IPS-20b (cell line): ENCODE results near the gene DCLK1.

ENCODE experiments used
- H3K27ac ChIP-seq: one replicate; pipeline ENCODE4 v1.5.1; 2013; ENCODE audit warnings: low read length
- H3K27me3 ChIP-seq: 2 replicates; pipeline ENCODE4 v1.6.1; 2013; ENCODE audit warnings: mild to moderate bottlenecking, low read length, inconsistent platforms; ENCODE audit not compliant: insufficient read depth
- H3K36me3 ChIP-seq: 2 replicates; pipeline ENCODE4 v1.6.1; 2013; ENCODE audit warnings: low read depth, mild to moderate bottlenecking, inconsistent platforms, low read length, moderate library complexity; ENCODE audit not compliant: insufficient read depth
- H3K4me1 ChIP-seq: 2 replicates; pipeline ENCODE4 v1.6.1; 2013; ENCODE audit warnings: mild to moderate bottlenecking, control low read depth, inconsistent platforms, low read length, moderate library complexity; ENCODE audit not compliant: insufficient read depth
- H3K4me3 ChIP-seq: 2 replicates; pipeline ENCODE4 v1.5.1; 2013; ENCODE audit warnings: mild to moderate bottlenecking, low read length, inconsistent platforms
- H3K9ac ChIP-seq: 2 replicates; pipeline ENCODE4 v1.6.1; 2013; ENCODE audit warnings: low read depth, mild to moderate bottlenecking, inconsistent platforms, low read length, moderate library complexity
- H3K9me3 ChIP-seq: 2 replicates; pipeline ENCODE4 v1.6.1; 2013; ENCODE audit warnings: mild to moderate bottlenecking, low read depth, low read length, inconsistent platforms; ENCODE audit not compliant: insufficient read depth

DCLK1 gene

DNA sequence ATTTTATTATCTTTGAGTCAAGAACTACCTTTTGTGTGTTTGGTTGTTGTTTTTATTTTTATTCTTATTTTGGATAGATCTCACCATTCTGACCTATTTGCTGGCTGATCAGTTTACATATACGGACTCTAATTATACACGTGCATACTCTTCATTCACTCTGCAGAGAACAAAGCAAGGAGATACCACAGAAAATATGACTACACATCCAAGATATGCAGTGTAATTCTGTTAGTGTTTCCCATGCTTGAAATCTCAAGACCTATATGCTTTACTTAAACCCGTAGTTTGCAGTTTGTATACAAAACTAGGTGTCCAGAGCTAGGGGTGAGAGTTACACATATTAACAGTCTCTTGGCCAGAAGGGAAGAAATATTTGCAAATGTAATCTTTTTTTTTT is 205.5 kb downstream of the DCLK1 start:
- no peaks in the 10 kb centered on the region for H3K9me3 ChIP-seq
- peaks cover 25% of the 10 kb centered on the region for H3K4me1 ChIP-seq
- no peaks in the 10 kb centered on the region for H3K27me3 ChIP-seq
- no peak overlapping the region for H3K4me3 ChIP-seq
- no peak overlapping the region for H3K9ac ChIP-seq
- no peak overlapping the region for H3K27ac ChIP-seq
- H3K36me3 ChIP-seq, result no peaks in the 10 kb centered on the region

DNA sequence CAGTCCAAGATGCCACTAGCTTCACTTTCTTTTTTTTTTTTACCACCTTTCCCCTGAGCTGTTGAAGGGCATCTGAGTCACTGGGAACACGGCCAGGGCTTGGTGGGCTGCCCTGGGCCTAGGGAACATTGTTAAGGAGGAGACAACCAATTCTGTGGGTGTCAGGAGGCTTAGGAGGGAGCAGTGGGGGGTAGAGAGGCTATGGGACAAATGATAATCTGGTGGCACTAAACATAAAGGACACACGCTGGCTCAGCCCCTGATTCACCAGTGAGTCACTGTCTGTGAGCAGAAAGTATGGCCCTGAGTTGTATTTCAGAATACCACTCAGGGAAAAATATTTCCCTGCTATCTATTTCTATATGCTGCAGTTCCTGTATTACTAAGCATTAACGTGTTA is 207.8 kb downstream of the DCLK1 start:
- Histone ChIP-seq H3K4me3 (no peak overlapping the region), H3K27ac (no peak overlapping the region), H3K36me3 (no peaks in the 10 kb centered on the region), H3K9ac (no peak overlapping the region), H3K27me3 (no peaks in the 10 kb centered on the region), H3K9me3 (no peaks in the 10 kb centered on the region), H3K4me1 (peaks cover 20% of the 10 kb centered on the region)

DNA sequence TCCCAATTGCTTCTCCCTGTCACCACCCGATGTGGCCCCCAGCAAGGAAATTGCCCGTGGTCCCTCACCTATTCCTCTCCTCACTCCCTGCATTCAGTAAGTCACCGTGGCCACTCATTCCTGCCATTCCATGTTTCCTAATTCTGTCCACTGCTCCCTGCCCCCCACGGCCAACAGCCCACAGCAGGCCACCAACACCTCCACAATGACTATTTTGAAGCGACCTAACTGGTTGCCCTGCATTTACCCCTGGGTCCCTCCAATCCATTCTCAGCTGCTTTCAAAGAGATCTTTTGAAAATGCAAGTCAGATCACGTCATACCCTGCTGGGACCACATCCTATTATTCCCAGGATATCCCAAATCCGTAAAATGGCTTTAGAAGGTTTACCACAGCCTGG is 210.4 kb downstream of the DCLK1 start:
- Histone ChIP-seq H3K36me3 (no peaks in the 10 kb centered on the region), H3K9ac (no peak overlapping the region), H3K27ac (no peak overlapping the region), H3K4me3 (no peak overlapping the region), H3K4me1 (peaks cover 37% of the 10 kb centered on the region), H3K9me3 (no peaks in the 10 kb centered on the region), H3K27me3 (no peaks in the 10 kb centered on the region)

DNA sequence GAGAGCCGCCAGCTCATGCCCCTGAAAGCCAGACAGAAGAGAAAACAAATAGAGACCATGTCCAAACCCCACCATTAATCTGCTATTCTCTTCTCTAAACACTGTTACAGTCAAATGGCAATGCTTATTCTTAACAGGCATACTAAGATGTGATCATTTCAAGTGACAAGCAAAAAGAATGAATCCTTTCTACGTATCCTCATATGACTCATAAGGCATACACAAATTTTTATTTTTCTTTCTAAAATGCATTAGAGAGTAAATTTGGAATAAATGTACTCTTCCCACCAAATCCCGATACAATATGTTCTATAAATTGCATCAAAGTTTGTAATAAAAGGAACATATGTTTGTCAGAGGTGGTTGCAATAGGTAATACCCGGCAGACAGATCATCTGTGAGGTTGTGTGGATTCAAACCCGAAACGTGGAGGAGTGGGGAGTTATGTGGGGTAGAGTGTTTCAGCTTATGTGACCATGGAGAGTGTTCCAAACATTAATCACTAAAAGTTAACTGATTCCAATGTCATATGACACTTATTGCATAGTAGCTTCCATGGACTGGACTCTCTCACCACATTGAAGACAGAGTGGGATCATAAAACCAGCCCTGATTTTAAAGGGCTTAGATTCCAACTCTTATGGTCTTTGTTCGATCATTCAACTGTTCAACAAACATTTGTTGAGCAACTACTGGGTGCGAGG is 213.1 kb downstream of the DCLK1 start:
- Histone ChIP-seq H3K9me3 (no peaks in the 10 kb centered on the region), H3K36me3 (no peaks in the 10 kb centered on the region), H3K9ac (peak overlapping the region; percentile 5; the same call in 1 of the 2 replicates), H3K4me3 (no peak overlapping the region), H3K4me1 (peaks cover 39% of the 10 kb centered on the region), H3K27ac (no peak overlapping the region), H3K27me3 (no peaks in the 10 kb centered on the region)

DNA sequence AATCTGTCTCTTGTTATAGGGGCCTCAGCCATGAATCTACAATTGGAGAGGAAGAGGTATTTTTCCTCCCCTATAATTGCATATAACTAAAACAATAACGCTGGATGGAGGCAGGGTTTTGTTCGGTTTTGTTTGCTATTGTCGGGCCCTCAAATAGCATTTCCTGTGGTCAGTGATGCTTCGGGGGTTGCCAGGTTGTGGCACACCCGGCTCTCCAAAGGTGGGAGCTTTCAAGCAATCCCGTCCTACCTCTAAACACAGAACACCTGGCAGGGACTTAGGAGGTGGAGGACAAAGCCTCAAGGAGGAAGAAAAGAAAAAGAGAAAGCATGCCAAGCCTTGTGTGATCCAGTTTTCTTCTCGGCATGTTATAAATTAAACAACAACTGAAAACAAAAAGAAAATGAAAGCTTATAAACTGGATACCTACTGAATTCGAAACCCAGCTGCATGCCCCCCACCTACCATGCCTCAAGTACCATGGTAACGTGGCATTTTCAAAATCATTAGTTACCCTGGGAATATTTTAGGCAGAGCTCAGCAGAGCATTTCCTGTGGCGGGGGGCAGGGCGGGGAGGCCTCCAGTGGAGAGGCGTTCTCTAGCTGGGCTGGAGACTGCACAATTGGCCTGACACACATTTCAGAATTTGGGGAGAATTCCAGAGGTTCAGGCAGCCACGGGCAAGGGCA is 213.8 kb downstream of the DCLK1 start:
- no peaks in the 10 kb centered on the region for H3K9me3 ChIP-seq
- H3K9ac ChIP-seq, result peak overlapping the region; percentile 35; the same call in 1 of the 2 replicates
- no peaks in the 10 kb centered on the region for H3K27me3 ChIP-seq
- no peak overlapping the region for H3K4me3 ChIP-seq
- H3K4me1 ChIP-seq, result peaks cover 37% of the 10 kb centered on the region
- no peak overlapping the region for H3K27ac ChIP-seq
- H3K36me3 ChIP-seq, result no peaks in the 10 kb centered on the region

DNA sequence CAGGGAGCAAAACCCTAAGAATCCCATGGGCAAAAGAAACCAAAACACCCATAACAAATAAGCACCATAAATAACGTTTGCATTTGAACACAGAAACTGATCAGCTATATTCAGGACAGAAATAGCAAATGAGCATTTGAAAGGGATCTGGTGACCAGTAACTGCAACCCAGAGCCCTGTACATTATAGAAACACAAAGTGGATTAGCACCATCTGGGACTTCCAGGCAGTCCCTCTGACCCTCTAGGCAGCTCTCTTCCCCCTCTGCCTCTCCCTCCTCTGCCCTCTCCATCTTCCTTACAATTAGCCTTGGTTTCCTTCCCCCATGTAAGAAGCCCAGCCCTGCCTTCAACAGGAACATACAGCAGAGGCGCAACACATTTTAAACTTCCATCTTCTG is 215.0 kb downstream of the DCLK1 start:
- no peak overlapping the region for H3K9ac ChIP-seq
- no peaks in the 10 kb centered on the region for H3K27me3 ChIP-seq
- H3K27ac ChIP-seq, result no peak overlapping the region
- no peaks in the 10 kb centered on the region for H3K36me3 ChIP-seq
- H3K9me3 ChIP-seq, result no peaks in the 10 kb centered on the region
- H3K4me1 ChIP-seq, result peaks cover 32% of the 10 kb centered on the region
- no peak overlapping the region for H3K4me3 ChIP-seq

DNA sequence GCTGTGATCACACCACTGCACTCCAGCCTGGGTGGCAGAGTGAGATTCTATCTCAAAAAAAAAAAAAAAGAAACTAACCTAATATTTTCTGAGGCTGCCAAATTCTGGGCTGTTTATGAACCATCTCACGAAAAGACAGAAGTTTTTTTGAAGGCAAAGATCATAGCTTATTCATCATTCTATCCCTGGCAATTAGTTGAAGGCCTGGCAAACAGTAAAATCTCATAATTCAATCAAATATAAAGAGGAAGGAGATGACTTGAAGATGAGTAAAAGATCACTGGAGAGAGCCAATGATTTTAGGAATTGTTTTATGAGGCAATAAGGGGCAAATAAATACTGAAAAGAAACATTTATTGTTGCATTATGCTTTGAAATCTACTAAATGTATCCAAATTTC is 216.5 kb downstream of the DCLK1 start:
- Histone ChIP-seq H3K27ac (no peak overlapping the region), H3K27me3 (no peaks in the 10 kb centered on the region), H3K36me3 (no peaks in the 10 kb centered on the region), H3K9me3 (no peaks in the 10 kb centered on the region), H3K4me3 (no peak overlapping the region), H3K9ac (no peak overlapping the region), H3K4me1 (peaks cover 33% of the 10 kb centered on the region)

DNA sequence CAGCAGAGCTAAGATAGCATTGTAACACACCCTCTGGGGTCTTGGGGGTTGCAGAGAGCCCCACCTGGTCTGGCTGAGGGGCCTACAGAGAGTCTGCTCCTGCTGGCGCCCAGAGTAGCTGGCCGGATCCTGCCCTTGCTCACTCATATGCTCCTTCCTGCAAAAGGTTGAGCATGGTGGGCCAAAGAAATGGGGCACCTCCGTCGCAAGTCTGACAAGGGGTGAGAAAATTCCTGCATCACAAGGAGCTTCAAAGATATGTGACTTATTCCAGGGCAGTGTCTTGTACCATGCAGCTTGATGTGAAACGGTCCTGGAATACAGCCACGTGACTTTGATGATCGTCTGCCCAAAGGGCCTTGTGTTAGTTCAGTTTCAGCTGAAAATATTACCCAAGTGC is 218.3 kb downstream of the DCLK1 start:
- H3K27ac ChIP-seq, result no peak overlapping the region
- no peaks in the 10 kb centered on the region for H3K9me3 ChIP-seq
- peaks cover 35% of the 10 kb centered on the region for H3K4me1 ChIP-seq
- H3K27me3 ChIP-seq, result no peaks in the 10 kb centered on the region
- no peaks in the 10 kb centered on the region for H3K36me3 ChIP-seq
- no peak overlapping the region for H3K4me3 ChIP-seq
- no peak overlapping the region for H3K9ac ChIP-seq

DNA sequence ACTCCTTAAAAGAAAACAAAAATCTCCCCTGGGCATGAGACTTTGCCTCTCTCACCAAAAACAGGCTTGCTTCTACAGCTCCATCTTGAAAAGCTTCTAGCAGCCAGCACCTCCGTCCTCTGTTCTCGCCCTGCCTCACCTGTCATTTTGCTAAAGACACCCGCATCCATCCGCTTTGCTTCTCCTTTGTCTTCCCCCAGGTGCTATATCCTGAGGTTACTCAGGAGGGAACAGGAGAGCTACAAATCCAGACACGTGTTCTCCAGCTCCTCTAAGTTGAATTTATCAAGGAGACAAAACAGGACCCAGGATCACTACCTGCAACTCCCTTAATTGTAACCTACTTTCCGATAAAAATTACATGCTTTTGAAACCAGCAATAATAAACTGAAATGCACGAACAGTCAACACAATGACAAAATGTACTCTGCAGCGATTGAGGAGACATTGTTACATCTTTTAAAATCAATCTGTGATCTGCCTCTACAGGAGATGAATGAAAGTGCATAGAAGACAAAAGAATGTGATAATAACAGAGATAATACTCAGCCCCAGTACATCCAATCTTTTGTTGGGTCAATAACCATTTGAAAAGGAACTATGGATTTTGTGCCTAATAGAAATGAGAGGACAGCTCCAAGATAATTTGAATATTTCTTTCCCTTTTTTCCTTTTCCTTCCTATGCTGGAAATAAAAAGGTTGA is 221.2 kb downstream of the DCLK1 start:
- no peaks in the 10 kb centered on the region for H3K9me3 ChIP-seq
- H3K4me3 ChIP-seq, result no peak overlapping the region
- no peak overlapping the region for H3K9ac ChIP-seq
- no peaks in the 10 kb centered on the region for H3K27me3 ChIP-seq
- H3K4me1 ChIP-seq, result peaks cover 13% of the 10 kb centered on the region; the same call in 1 of the 2 replicates
- H3K36me3 ChIP-seq, result no peaks in the 10 kb centered on the region
- no peak overlapping the region for H3K27ac ChIP-seq

DNA sequence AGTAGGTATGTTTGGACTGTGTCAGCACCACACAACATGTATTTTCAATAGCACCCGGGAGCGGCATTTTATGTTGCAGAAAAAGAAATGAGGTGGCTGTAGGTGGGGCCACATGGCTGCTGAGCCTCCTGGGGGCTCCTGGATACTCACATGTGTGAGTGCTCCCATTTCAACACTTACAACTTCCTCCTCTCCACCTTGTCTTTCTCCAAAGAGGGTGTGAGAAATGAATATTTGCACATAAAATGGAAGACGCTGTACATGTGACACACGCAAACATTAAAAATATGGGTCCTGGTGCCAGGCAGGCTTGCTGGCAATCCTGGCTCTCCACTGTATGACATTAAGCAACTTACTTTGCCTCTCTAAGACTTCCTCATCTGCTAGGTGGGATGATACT is 222.1 kb downstream of the DCLK1 start:
- Histone ChIP-seq H3K9ac (no peak overlapping the region), H3K36me3 (no peaks in the 10 kb centered on the region), H3K9me3 (no peaks in the 10 kb centered on the region), H3K4me1 (peaks cover 13% of the 10 kb centered on the region; the same call in 1 of the 2 replicates), H3K27ac (no peak overlapping the region), H3K27me3 (no peaks in the 10 kb centered on the region), H3K4me3 (no peak overlapping the region)

DNA sequence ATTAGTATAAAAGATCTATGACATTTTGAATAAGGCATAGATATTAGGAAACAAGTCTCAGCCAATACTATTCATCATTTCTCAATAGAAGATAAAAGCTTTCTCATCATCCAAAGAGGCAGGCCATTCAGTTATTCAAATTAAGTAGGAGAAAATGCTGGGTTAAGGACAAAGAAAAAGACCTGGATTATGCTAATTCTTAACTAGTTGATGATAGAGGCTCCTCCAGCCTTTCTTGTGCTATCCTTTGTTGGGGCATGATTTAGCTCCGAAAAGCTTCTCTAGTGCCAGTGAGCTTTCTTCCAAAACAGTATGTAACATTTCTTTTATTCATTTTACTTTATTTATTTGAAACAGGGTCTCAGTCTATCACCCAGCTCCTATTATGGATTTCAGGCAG is 223.0 kb downstream of the DCLK1 start:
- Histone ChIP-seq H3K27me3 (no peaks in the 10 kb centered on the region), H3K36me3 (no peaks in the 10 kb centered on the region), H3K27ac (no peak overlapping the region), H3K9ac (no peak overlapping the region), H3K4me1 (peaks cover 13% of the 10 kb centered on the region; the same call in 1 of the 2 replicates), H3K9me3 (no peaks in the 10 kb centered on the region), H3K4me3 (no peak overlapping the region)

DNA sequence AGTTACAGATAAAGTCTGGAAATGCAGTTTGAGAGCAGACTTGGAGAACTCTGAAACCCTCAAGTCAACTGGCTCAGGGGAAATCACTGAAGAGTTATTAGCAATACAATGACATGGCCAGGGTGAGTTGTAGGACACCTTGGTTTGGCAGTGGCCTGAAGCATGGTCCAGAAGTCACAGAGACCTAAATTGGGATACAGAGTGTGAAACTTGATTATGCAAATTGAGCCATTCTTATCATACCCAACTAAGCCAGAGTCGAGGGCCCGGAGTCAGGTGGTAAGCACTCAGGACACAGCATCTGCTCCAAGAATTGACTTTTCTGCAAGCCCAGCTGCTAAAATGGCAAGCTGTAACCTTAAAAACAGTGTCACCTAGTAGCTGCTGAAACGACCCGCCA is 224.5 kb downstream of the DCLK1 start:
- no peaks in the 10 kb centered on the region for H3K27me3 ChIP-seq
- no peak overlapping the region for H3K9ac ChIP-seq
- no peaks in the 10 kb centered on the region for H3K9me3 ChIP-seq
- H3K4me1 ChIP-seq, result peaks cover 13% of the 10 kb centered on the region; the same call in 1 of the 2 replicates
- no peak overlapping the region for H3K27ac ChIP-seq
- no peak overlapping the region for H3K4me3 ChIP-seq
- H3K36me3 ChIP-seq, result no peaks in the 10 kb centered on the region
